H1 (cell line): ENCODE measurements around the gene OXSR1.

ENCODE experiments used
- CHD1 ChIP-seq: IDR thresholded peaks from 2 replicates; pipeline ENCODE4 v1.6.1; 2012; ENCODE audit warnings: low read depth, low read length, improper control_type of control experiment
- CHD2 ChIP-seq: IDR thresholded peaks from 2 replicates; pipeline ENCODE4 v1.6.1; 2012; ENCODE audit warnings: low read length, improper control_type of control experiment
- EGR1 ChIP-seq: IDR thresholded peaks from 2 replicates; pipeline ENCODE4 v1.6.1; 2011; ENCODE audit warnings: low read depth, low read length, borderline replicate concordance
- EP300 ChIP-seq, 2 experiments: IDR thresholded peaks; 1 replicate in 1 of 2; 2 replicates in 1 of 2; pipeline ENCODE4 v1.6.1; 2011 to 2012; ENCODE audit warnings: low read depth in 2 of 2, low read length in 2 of 2, mild to moderate bottlenecking in 2 of 2, borderline replicate concordance in 1 of 2, inconsistent platforms in 1 of 2, moderate library complexity in 1 of 2
- HDAC2 ChIP-seq, 2 experiments: fragments of 300-600 bp in 1 of 2; sonication (generic) in 1 of 2; IDR thresholded peaks; 2 replicates each; pipeline ENCODE4 v1.6.1; 2011 to 2012; ENCODE audit warnings: low read depth in 2 of 2, low read length in 2 of 2, mild to moderate bottlenecking in 2 of 2, moderate library complexity in 2 of 2, borderline replicate concordance in 1 of 2, inconsistent platforms in 1 of 2
- POLR2A ChIP-seq, 2 experiments: IDR thresholded peaks; 1 replicate in 1 of 2; 2 replicates in 1 of 2; pipeline ENCODE4 v1.6.1; 2011; ENCODE audit warnings: low read depth in 2 of 2, low read length in 2 of 2, mild to moderate bottlenecking in 2 of 2; ENCODE audit errors: control extremely low read depth in 1 of 2
- POLR2AphosphoS5 ChIP-seq: IDR thresholded peaks from 2 replicates; pipeline ENCODE4 v1.6.1; 2011; ENCODE audit warnings: low read depth, low read length
- RNF2 ChIP-seq: fragments of 200-900, 300-1000 bp; sonication (generic); IDR thresholded peaks from 2 replicates; pipeline ENCODE4 v1.7.1; 2016; ENCODE audit warnings: borderline replicate concordance, low read depth, mild to moderate bottlenecking, antibody characterized with exemption, low read length; ENCODE audit not compliant: poor library complexity, severe bottlenecking; ENCODE audit errors: missing control alignments
- SP1 ChIP-seq: IDR thresholded peaks from 2 replicates; pipeline ENCODE4 v1.6.1; 2011; ENCODE audit warnings: low read depth, low read length
- TBP ChIP-seq: IDR thresholded peaks from 2 replicates; pipeline ENCODE4 v1.6.1; 2011; ENCODE audit warnings: low read depth, low read length, improper control_type of control experiment
- YY1 ChIP-seq: IDR thresholded peaks from 2 replicates; pipeline ENCODE4 v1.6.1; 2011; ENCODE audit warnings: low read depth, mild to moderate bottlenecking, low read length
- TF ChIP-seq, protein P1 (sequence below), 3 experiments: IDR thresholded peaks; 1 replicate in 2 of 3; 2 replicates in 1 of 3; pipeline versions ENCODE4 v1.5.1 to v1.6.1; 2011; ENCODE audit warnings: low read length in 3 of 3, mild to moderate bottlenecking in 3 of 3, inconsistent platforms in 2 of 3, low read depth in 1 of 3, moderate library complexity in 1 of 3; ENCODE audit not compliant: insufficient read depth in 1 of 3; ENCODE audit errors: control extremely low read depth in 1 of 3
- TF ChIP-seq, protein P2 (sequence below): IDR thresholded peaks from 2 replicates; pipeline ENCODE4 v1.6.1; 2012; ENCODE audit warnings: inconsistent platforms

DNA sequence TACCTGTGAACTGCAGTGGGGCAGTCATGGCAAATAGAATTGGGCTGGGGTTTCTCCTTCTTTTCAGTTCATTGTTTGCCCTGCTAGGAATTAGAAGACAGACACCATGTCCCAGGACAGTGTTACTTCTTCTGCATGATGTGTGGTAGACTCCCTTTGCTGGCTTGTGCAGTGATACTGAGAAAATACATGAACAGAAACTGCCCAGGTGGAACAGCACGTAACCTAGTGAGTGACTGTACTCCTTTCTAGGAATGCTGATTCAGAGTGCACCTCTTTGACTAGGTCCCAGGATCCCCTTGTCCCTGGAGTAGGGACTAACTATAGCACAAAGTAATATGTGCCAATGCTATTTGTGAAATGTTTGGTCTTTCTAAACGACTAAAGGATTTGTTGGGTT, 89.5 kb downstream of the OXSR1 start:
- TF ChIP-seq, protein P1, sequence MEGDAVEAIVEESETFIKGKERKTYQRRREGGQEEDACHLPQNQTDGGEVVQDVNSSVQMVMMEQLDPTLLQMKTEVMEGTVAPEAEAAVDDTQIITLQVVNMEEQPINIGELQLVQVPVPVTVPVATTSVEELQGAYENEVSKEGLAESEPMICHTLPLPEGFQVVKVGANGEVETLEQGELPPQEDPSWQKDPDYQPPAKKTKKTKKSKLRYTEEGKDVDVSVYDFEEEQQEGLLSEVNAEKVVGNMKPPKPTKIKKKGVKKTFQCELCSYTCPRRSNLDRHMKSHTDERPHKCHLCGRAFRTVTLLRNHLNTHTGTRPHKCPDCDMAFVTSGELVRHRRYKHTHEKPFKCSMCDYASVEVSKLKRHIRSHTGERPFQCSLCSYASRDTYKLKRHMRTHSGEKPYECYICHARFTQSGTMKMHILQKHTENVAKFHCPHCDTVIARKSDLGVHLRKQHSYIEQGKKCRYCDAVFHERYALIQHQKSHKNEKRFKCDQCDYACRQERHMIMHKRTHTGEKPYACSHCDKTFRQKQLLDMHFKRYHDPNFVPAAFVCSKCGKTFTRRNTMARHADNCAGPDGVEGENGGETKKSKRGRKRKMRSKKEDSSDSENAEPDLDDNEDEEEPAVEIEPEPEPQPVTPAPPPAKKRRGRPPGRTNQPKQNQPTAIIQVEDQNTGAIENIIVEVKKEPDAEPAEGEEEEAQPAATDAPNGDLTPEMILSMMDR (IDR thresholded peaks at IDR 0.05; ENCODE audit: control extremely low read depth in 1 of 3, insufficient read depth in 1 of 3, low read depth in 1 of 3, low read length in 3 of 3) = no peak
- no peak for TF ChIP-seq RNF2
- TF ChIP-seq POLR2A (IDR thresholded peaks at IDR 0.05; ENCODE audit: control extremely low read depth in 1 of 2, low read depth in 2 of 2, low read length in 2 of 2) = no peak
- no peak for TF ChIP-seq HDAC2 (IDR thresholded peaks at IDR 0.05; ENCODE audit: borderline replicate concordance in 1 of 2, low read depth in 2 of 2, low read length in 2 of 2)
- no peak for TF ChIP-seq EP300 (IDR thresholded peaks at IDR 0.05; ENCODE audit: borderline replicate concordance in 1 of 2, low read depth in 2 of 2, low read length in 2 of 2)
- TF ChIP-seq, protein P2, sequence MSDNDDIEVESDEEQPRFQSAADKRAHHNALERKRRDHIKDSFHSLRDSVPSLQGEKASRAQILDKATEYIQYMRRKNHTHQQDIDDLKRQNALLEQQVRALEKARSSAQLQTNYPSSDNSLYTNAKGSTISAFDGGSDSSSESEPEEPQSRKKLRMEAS = no peak
- no peak for TF ChIP-seq TBP
- TF ChIP-seq YY1 = no peak
- TF ChIP-seq POLR2AphosphoS5 = no peak
- no peak for TF ChIP-seq EGR1
- no peak for TF ChIP-seq CHD2
- no peak for TF ChIP-seq CHD1
- TF ChIP-seq SP1 = no peak
